ENCODE data around the gene ACTRT2.

ACTRT2 gene

DNA sequence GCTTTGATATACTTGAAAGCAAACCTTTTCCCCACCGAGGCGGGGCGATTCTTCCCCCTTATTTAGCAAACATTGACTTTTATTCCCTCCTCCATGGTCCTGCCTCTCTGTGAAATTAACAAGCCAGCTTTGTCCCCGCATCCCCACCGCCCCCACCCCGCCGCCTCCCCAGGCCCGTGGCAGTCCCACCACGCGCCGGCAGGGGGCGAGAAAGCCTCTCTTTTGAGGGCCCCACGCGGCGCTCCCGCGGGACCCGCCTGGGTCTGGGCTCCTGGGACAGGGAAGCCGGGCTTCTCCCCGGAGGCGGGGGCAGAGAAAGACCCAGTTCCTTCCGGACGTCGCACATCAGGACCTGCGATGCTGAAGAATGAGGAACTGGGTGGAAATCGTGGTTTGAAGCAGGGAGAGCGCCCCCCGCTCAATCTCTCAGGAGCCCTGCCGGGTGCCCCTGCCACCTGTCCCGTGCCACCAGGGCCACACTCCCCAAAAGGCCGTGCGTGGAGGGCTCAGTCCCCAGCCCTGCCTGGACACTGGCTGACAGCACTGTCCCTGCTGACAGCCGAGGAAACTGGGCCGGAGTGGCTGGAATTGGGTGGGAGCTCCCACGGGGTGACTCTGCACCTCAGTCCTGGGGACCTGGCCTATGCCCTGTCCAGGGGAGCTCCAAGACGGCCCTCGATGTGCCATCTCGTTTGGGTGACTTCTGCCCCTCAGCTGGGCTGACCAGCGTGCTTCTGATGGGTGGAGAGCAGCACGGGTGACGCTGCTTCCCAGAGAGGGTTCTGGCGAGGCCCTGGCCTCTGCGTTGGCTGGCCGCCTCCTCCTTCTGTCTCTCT lies 8.6 kb upstream of the ACTRT2 start:
- Histone ChIP-seq H3K9ac (ENCODE audit: insufficient read length) (no peak overlapping the region), H3K36me3 (ENCODE audit: insufficient read depth, low read length) (no peaks in the 10 kb centered on the region), H3K27ac (no peak overlapping the region), H3K4me3 (no peak overlapping the region), H3K9me3 (ENCODE audit: low read depth, low read length) (no peaks in the 10 kb centered on the region)
- no peak for DNase-seq (ENCODE audit: low read depth, low spot score)
- no peak for TF ChIP-seq FOXP2 (optimal IDR thresholded peaks at IDR 0.05; ENCODE audit: control extremely low read depth, extremely low read length, insufficient read depth)

DNA sequence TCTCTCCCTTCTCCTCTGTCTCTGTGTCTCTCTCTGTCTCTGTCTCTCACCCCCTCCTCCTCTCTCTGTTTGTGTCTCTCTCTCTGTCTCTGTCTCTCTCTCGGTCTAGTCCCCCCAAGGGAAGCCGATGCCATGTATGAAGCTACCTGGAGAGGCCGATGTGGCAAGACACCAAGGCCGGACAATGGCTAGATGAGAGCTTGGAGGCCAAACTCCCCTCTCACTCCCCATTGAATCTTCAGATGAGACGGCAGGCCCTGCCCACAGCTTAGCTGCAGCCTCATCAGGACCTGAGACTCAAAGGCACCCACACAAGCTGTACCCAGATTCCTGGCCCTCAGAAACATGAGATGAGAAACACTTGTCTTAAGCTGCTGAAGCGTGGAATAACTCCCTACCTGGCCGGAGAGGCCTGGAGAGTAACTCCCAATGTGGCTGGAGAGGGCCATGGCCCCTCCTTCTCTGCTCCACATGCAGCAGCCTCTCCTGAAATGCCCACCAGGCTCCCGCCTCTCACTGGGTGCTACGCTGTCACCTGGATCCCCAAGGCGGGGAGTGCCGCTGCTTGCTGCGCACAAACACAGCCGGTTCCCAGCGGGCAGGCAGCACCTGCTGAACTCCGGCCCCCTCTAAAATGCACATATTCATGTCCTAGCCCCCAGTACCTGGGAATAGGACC lies 7.8 kb upstream of the ACTRT2 start:
- TF ChIP-seq EZH2 (IDR thresholded peaks at IDR 0.05) (no peak), FOXP2 (optimal IDR thresholded peaks at IDR 0.05; ENCODE audit: control extremely low read depth, extremely low read length, insufficient read depth) (no peak), POLR2AphosphoS5 (IDR thresholded peaks at IDR 0.05; ENCODE audit: borderline replicate concordance, low read depth, low read length) (no peak)
- Histone ChIP-seq H3K9ac (ENCODE audit: insufficient read length) (no peak overlapping the region), H3K27ac (no peak overlapping the region), H3K36me3 (ENCODE audit: insufficient read depth, low read length) (no peaks in the 10 kb centered on the region), H3K4me3 (no peak overlapping the region), H3K9me3 (ENCODE audit: low read depth, low read length) (no peaks in the 10 kb centered on the region)
- DNase-seq (ENCODE audit: low read depth, low spot score) = no peak

DNA sequence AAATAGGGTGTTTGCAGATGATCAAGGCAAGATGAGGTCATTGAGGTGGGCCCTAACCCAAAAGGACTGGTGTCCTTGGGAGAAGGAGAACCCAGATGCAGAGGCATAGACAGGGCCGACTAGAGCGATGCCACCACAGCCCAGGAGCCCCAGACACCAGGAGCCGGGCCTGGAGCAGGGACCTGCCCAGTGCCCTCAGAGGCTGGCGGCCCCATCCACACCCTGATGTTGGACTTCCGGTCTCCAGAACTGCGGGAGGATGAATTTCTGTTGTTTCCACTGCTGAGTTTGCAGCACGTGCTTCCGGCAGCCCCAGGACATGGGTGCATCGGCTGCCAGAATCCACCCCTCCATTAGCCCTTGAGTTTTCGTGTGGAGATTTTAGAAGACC lies 7.2 kb upstream of the ACTRT2 start:
- Histone ChIP-seq H3K9ac (ENCODE audit: insufficient read length) (no peak overlapping the region), H3K9me3 (ENCODE audit: low read depth, low read length) (no peaks in the 10 kb centered on the region), H3K4me3 (no peak overlapping the region), H3K36me3 (ENCODE audit: insufficient read depth, low read length) (no peaks in the 10 kb centered on the region), H3K27ac (no peak overlapping the region)
- TF ChIP-seq FOXP2 (optimal IDR thresholded peaks at IDR 0.05; ENCODE audit: control extremely low read depth, extremely low read length, insufficient read depth) = no peak
- no peak for TF ChIP-seq POLR2AphosphoS5 (IDR thresholded peaks at IDR 0.05; ENCODE audit: borderline replicate concordance, low read depth, low read length)
- no peak for TF ChIP-seq EZH2 (IDR thresholded peaks at IDR 0.05)
- no peak for DNase-seq (ENCODE audit: low read depth, low spot score)

DNA sequence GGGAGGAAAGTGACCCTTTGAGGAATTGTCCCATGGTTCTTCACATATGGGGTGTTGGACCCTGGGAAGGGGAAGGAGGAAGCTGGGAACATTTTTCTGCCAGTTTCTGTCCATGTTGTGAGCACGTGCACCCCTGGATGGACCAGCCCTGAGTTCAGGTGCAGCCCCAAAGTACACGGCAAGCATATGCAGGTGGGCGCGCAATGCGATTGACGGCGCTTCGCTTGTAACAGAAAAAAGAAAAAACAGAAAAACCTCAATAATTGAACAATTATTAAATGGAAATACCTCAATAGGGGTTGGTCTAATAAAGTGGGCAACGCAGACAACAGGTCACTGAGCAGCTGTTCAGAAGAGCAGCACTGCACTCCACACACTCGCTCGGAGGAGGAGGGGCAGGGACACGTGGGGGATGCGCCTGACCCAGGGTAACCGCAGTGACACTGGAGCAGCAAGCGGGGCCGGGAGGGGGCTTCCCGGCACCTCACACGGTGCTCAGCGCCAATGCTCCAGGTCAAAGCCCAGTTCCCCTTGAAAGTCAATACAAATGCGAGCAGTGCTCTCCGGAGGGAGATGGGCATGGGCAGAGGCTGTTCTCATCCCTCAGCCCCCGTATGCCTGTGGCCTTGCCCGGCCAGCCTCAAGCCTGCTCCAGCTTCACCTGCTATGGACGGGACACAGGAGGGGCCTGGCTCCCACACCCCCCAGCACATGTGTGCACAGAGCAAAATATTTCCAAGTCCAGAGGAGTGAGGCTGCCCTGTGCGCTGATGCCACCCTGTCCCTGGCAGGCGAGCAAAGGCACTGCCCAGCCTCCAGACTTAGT lies 6.6 kb upstream of the ACTRT2 start:
- Histone ChIP-seq H3K36me3 (ENCODE audit: insufficient read depth, low read length) (no peaks in the 10 kb centered on the region), H3K4me3 (no peak overlapping the region), H3K9ac (ENCODE audit: insufficient read length) (no peak overlapping the region), H3K9me3 (ENCODE audit: low read depth, low read length) (no peaks in the 10 kb centered on the region), H3K27ac (no peak overlapping the region)
- TF ChIP-seq FOXP2 (optimal IDR thresholded peaks at IDR 0.05; ENCODE audit: control extremely low read depth, extremely low read length, insufficient read depth) (no peak), EZH2 (IDR thresholded peaks at IDR 0.05) (no peak), POLR2AphosphoS5 (IDR thresholded peaks at IDR 0.05; ENCODE audit: borderline replicate concordance, low read depth, low read length) (no peak)
- DNase-seq (ENCODE audit: low read depth, low spot score) = no peak

DNA sequence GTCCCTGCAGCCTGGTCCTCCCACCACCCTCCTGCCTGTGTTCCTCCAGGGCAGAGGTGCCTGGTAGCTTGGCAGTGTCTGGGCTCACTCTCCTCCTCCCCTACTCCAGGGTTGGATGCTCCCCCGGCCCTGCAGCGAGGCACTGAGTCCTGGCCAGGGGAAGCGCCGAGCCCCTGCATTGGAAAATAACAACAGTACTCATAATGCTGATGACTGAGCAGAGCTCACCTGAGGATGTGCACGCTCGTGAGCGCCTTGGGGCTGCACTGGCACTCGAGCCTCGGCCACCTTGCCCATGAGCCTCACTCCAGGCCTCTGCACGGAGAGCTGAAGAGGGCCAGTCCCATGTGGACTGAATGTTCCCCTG lies 6.0 kb upstream of the ACTRT2 start:
- Histone ChIP-seq H3K36me3 (ENCODE audit: insufficient read depth, low read length) (no peaks in the 10 kb centered on the region), H3K9me3 (ENCODE audit: low read depth, low read length) (no peaks in the 10 kb centered on the region), H3K9ac (ENCODE audit: insufficient read length) (no peak overlapping the region), H3K27ac (no peak overlapping the region), H3K4me3 (no peak overlapping the region)
- no peak for TF ChIP-seq EZH2 (IDR thresholded peaks at IDR 0.05)
- no peak for TF ChIP-seq POLR2AphosphoS5 (IDR thresholded peaks at IDR 0.05; ENCODE audit: borderline replicate concordance, low read depth, low read length)
- TF ChIP-seq FOXP2 (optimal IDR thresholded peaks at IDR 0.05; ENCODE audit: control extremely low read depth, extremely low read length, insufficient read depth) = no peak
- DNase-seq (ENCODE audit: low read depth, low spot score) = no peak

DNA sequence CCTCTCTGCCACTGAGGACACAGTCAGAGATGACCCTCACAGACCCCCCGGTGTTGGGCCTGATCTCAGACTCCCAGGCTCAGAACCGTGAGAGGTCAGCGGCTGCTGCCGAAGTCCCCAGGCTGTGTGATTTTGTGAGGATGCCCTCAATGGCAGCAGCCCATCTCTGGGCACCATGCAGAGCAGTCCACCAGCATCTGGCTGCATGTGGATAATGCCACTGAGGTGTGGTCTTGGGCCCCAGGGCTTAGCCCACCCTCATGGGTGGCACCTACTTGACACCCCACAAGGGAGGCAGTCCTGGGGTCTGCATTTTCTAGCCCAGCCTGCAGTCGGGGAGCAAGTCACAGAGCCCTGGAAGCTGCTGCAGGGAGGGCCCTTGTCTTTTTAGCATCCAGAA lies 5.5 kb upstream of the ACTRT2 start:
- Histone ChIP-seq H3K9ac (ENCODE audit: insufficient read length) (no peak overlapping the region), H3K27ac (no peak overlapping the region), H3K36me3 (ENCODE audit: insufficient read depth, low read length) (no peaks in the 10 kb centered on the region), H3K4me3 (no peak overlapping the region), H3K9me3 (ENCODE audit: low read depth, low read length) (no peaks in the 10 kb centered on the region)
- DNase-seq (ENCODE audit: low read depth, low spot score) = no peak
- TF ChIP-seq FOXP2 (optimal IDR thresholded peaks at IDR 0.05; ENCODE audit: control extremely low read depth, extremely low read length, insufficient read depth) (no peak), EZH2 (IDR thresholded peaks at IDR 0.05) (no peak), POLR2AphosphoS5 (IDR thresholded peaks at IDR 0.05; ENCODE audit: borderline replicate concordance, low read depth, low read length) (no peak)

DNA sequence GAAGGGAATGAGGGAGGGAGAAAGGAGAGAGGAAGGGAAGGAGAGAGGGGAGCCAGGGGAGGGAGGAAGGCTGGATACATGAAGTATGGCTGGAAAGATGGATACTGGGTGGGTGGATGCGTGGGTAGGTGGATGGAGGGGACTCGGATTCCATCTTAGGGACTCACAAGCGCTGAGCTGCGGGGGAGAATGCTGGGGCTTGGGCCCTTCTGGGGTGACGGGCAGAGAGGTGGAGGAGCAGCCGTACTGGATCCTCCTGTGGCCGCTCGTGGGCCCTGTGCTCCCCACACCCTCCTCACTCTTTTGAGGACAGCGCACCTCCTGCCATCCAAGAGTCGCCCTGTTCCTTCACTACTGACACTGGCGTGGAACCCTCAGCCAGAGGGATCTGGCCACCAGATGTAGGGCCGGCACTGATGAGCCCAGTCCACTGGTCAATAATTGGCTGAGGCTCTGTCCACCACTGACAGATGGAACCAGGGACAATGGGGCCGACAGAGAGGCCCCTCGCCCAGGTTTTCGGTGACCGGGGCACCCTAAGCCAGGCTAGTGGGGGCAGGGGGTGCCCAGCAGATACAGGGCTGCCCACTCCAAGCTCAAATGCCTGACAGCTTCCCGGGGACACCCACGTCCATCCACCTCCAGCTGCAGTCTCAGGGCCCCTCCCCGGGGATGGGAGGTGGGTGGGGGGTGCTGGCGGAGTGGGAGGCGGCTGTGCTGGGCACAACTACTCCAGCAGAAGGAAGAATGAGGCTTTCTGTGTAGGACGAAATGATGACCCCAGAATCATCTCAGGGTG lies 4.4 kb upstream of the ACTRT2 start:
- no peak overlapping the region for H3K27ac ChIP-seq
- no peak overlapping the region for H3K4me3 ChIP-seq
- no peaks in the 10 kb centered on the region for H3K36me3 ChIP-seq (ENCODE audit: insufficient read depth, low read length)
- TF ChIP-seq POLR2AphosphoS5 (IDR thresholded peaks at IDR 0.05; ENCODE audit: borderline replicate concordance, low read depth, low read length) (no peak), FOXP2 (optimal IDR thresholded peaks at IDR 0.05; ENCODE audit: control extremely low read depth, extremely low read length, insufficient read depth) (no peak), EZH2 (IDR thresholded peaks at IDR 0.05) (no peak)
- no peak overlapping the region for H3K9ac ChIP-seq (ENCODE audit: insufficient read length)
- H3K9me3 ChIP-seq (ENCODE audit: low read depth, low read length) = no peaks in the 10 kb centered on the region
- no peak for DNase-seq (ENCODE audit: low read depth, low spot score)
